Large intestine (tissue), 12 donors: ENCODE data around the gene TST. TPM values are rescaled to one million over a fixed set of nuclear protein-coding genes. Genes with fewer than 3 reads are reported as not detected.

ENCODE experiments used
- DNase-seq, 2 donors: peaks; one replicate each; pipeline versions ENCODE4 v3.0.0 to v3.0.0-alpha.2; 2013
- H3K27ac ChIP-seq: one replicate; pipeline ENCODE4 v1.5.1; 2013; ENCODE audit warnings: low read length
- H3K27me3 ChIP-seq: 2 replicates; pipeline ENCODE4 v1.6.1; 2013; ENCODE audit warnings: low read length; ENCODE audit not compliant: control insufficient read depth, insufficient read depth
- H3K36me3 ChIP-seq: 2 replicates; pipeline ENCODE4 v1.6.1; 2013; ENCODE audit warnings: low read length; ENCODE audit not compliant: control insufficient read depth, insufficient read depth
- H3K4me1 ChIP-seq: one replicate; pipeline ENCODE4 v1.6.1; 2013; ENCODE audit warnings: low read length; ENCODE audit not compliant: control insufficient read depth, insufficient read depth
- H3K4me3 ChIP-seq: one replicate; pipeline ENCODE4 v1.5.1; 2013; ENCODE audit warnings: low read length
- H3K9me3 ChIP-seq: one replicate; pipeline ENCODE4 v1.6.1; 2013; ENCODE audit warnings: mild to moderate bottlenecking, low read depth, low read length, moderate library complexity; ENCODE audit not compliant: control insufficient read depth
- WGBS: methylation state at CpG from one replicate; pipeline ENCODE4 v1.1.5; 2013; ENCODE audit warnings: low lambda C conversion rate; ENCODE audit not compliant: insufficient coverage; 5-methylcytosine and 5-hydroxymethylcytosine counted together
- long read RNA-seq, 11 donors: transcript quantifications; one replicate each; lab custom pipeline, GENCODE V29; 2026
- polyA plus RNA-seq: library from polyadenylated mRNA; unstranded; fragments of 120-200 nt; gene quantifications from one replicate; pipeline ENCODE4 v1.2.1, GENCODE V29; 2013

The TST gene
- polyA plus RNA-seq, result 87.6 TPM
- long read RNA-seq, donor 1, transcript TST-201 (3 exons, 1,211 nt), result minor isoform, 16 of 175 reads
- long read RNA-seq, donor 1, transcript TST-202 (2 exons, 1,797 nt), result major isoform, 17 of 175 reads
- long read RNA-seq, donor 1, partial matches to known transcripts, result 136 of 175 reads
- long read RNA-seq, donor 1, other reads (novel, unspliced or antisense), result 6 of 175 reads
- long read RNA-seq, donor 2, transcript TST-202 (2 exons, 1,797 nt), result minor isoform, 24 of 54 reads
- long read RNA-seq, donor 2, transcript TST-201 (3 exons, 1,211 nt), result major isoform, 30 of 54 reads
- long read RNA-seq, donor 2, partial matches to known transcripts, result 0 of 54 reads
- long read RNA-seq, donor 2, other reads (novel, unspliced or antisense), result 0 of 54 reads
- long read RNA-seq, donor 3, transcript TST-202 (2 exons, 1,797 nt), result major isoform, 34 of 370 reads
- long read RNA-seq, donor 3, transcript TST-201 (3 exons, 1,211 nt), result minor isoform, 18 of 370 reads
- long read RNA-seq, donor 3, partial matches to known transcripts, result 289 of 370 reads
- long read RNA-seq, donor 3, other reads (novel, unspliced or antisense), result 29 of 370 reads
- long read RNA-seq, donor 4, partial matches to known transcripts, result 63 of 68 reads
- long read RNA-seq, donor 4, other reads (novel, unspliced or antisense), result 0 of 68 reads
- long read RNA-seq, donor 5, transcript TST-201 (3 exons, 1,211 nt), result minor isoform, 9 of 276 reads
- long read RNA-seq, donor 5, transcript TST-202 (2 exons, 1,797 nt), result major isoform, 12 of 276 reads
- long read RNA-seq, donor 5, partial matches to known transcripts, result 246 of 276 reads
- long read RNA-seq, donor 5, other reads (novel, unspliced or antisense), result 9 of 276 reads
- long read RNA-seq, donor 6, transcript TST-202 (2 exons, 1,797 nt), result major isoform, 22 of 226 reads
- long read RNA-seq, donor 6, transcript TST-201 (3 exons, 1,211 nt), result minor isoform, 18 of 226 reads
- long read RNA-seq, donor 6, partial matches to known transcripts, result 186 of 226 reads
- long read RNA-seq, donor 6, other reads (novel, unspliced or antisense), result 0 of 226 reads
- long read RNA-seq, donor 7, transcript TST-202 (2 exons, 1,797 nt), result major isoform, 14 of 146 reads
- long read RNA-seq, donor 7, transcript TST-201 (3 exons, 1,211 nt), result minor isoform, 9 of 146 reads
- long read RNA-seq, donor 7, partial matches to known transcripts, result 116 of 146 reads
- long read RNA-seq, donor 7, other reads (novel, unspliced or antisense), result 6 of 146 reads
- long read RNA-seq, donor 8, transcript TST-202 (2 exons, 1,797 nt), result major isoform, 37 of 284 reads
- long read RNA-seq, donor 8, transcript TST-201 (3 exons, 1,211 nt), result minor isoform, 25 of 284 reads
- long read RNA-seq, donor 8, partial matches to known transcripts, result 216 of 284 reads
- long read RNA-seq, donor 8, other reads (novel, unspliced or antisense), result 6 of 284 reads
- long read RNA-seq, donor 9, transcript TST-202 (2 exons, 1,797 nt), result major isoform, 25 of 171 reads
- long read RNA-seq, donor 9, transcript TST-201 (3 exons, 1,211 nt), result minor isoform, 23 of 171 reads
- long read RNA-seq, donor 9, partial matches to known transcripts, result 123 of 171 reads
- long read RNA-seq, donor 9, other reads (novel, unspliced or antisense), result 0 of 171 reads
- long read RNA-seq, donor 10, transcript TST-202 (2 exons, 1,797 nt), result major isoform, 20 of 280 reads
- long read RNA-seq, donor 10, transcript TST-201 (3 exons, 1,211 nt), result minor isoform, 19 of 280 reads
- long read RNA-seq, donor 10, partial matches to known transcripts, result 224 of 280 reads
- long read RNA-seq, donor 10, other reads (novel, unspliced or antisense), result 17 of 280 reads
- long read RNA-seq, donor 11, transcript TST-202 (2 exons, 1,797 nt), result minor isoform, 19 of 158 reads
- long read RNA-seq, donor 11, transcript TST-201 (3 exons, 1,211 nt), result major isoform, 23 of 158 reads
- long read RNA-seq, donor 11, partial matches to known transcripts, result 111 of 158 reads
- long read RNA-seq, donor 11, other reads (novel, unspliced or antisense), result 5 of 158 reads

- no peaks in the 10 kb centered on the region for H3K27me3 ChIP-seq
- peak; percentile 73 to 84 for DNase-seq
- WGBS, result no CpG with 5 or more reads among the region's 107 CpGs
These were observed at the start of gene TST, which contains the start of gene MPST for GRCh38 chr22:37019309-37020191. TST (minus strand) TSS chr22:37019447; CDS start chr22:37018732, 715 bp downstream. MPST (plus strand) TSS chr22:37019742; CDS start chr22:37019837, 95 bp downstream.

GRCh38 chr22:37068859-37069258 lies 49.6 kb upstream of the TST start:
- Histone ChIP-seq H3K4me3 (peak overlapping the region; percentile 18), H3K36me3 (no peaks in the 10 kb centered on the region), H3K4me1 (peaks cover 18% of the 10 kb centered on the region), H3K27me3 (peaks cover 21% of the 10 kb centered on the region), H3K27ac (no peak overlapping the region), H3K9me3 (peaks cover 7% of the 10 kb centered on the region)
- WGBS, result no CpG with 5 or more reads among the region's 36 CpGs
- DNase-seq, result peak in 1 of 2 donors; percentile 75

More at GRCh38 chr22:37019309-37020191, at the start of gene TST, which contains the start of gene MPST:
- Histone ChIP-seq H3K27ac (peak within 1 kb of the TSS; percentile 93), H3K36me3 (peaks cover 24% of the 10 kb centered on the region), H3K9me3 (peaks cover 8% of the 10 kb centered on the region), H3K4me3 (peak within 1 kb of the TSS; percentile 90), H3K4me1 (peaks cover 61% of the 10 kb centered on the region)

- no peak overlapping the region for H3K27ac ChIP-seq
- DNase-seq, result no peak
- H3K27me3 ChIP-seq, result peaks cover 21% of the 10 kb centered on the region
- H3K4me1 ChIP-seq, result peaks cover 32% of the 10 kb centered on the region
- H3K4me3 ChIP-seq, result no peak overlapping the region
- H3K9me3 ChIP-seq, result peaks cover 7% of the 10 kb centered on the region
- WGBS, result no CpG with 5 or more reads among the region's 10 CpGs
- H3K36me3 ChIP-seq, result no peaks in the 10 kb centered on the region
These were observed 48.2 kb upstream of the TST start for GRCh38 chr22:37067428-37067827.

- H3K9me3 ChIP-seq, result no peaks in the 10 kb centered on the region
- DNase-seq, result no peak
- H3K4me3 ChIP-seq, result no peak overlapping the region
- H3K27ac ChIP-seq, result no peak overlapping the region
- H3K27me3 ChIP-seq, result peaks cover 21% of the 10 kb centered on the region
- peaks cover 47% of the 10 kb centered on the region for H3K4me1 ChIP-seq
- no CpG with 5 or more reads among the region's 9 CpGs for WGBS
- H3K36me3 ChIP-seq, result no peaks in the 10 kb centered on the region
These were observed 46.7 kb upstream of the TST start for GRCh38 chr22:37065961-37066360.

GRCh38 chr22:37065180-37065579 lies 45.9 kb upstream of the TST start:
- H3K27ac ChIP-seq, result no peak overlapping the region
- no CpG with 5 or more reads among the region's 3 CpGs for WGBS
- DNase-seq, result peak in 1 of 2 donors; percentile 59
- no peaks in the 10 kb centered on the region for H3K36me3 ChIP-seq
- H3K4me3 ChIP-seq, result no peak overlapping the region
- H3K4me1 ChIP-seq, result peaks cover 54% of the 10 kb centered on the region
- H3K27me3 ChIP-seq, result peaks cover 18% of the 10 kb centered on the region
- no peaks in the 10 kb centered on the region for H3K9me3 ChIP-seq

- Histone ChIP-seq H3K9me3 (no peaks in the 10 kb centered on the region), H3K4me3 (no peak overlapping the region), H3K4me1 (peaks cover 55% of the 10 kb centered on the region), H3K36me3 (peaks cover 2% of the 10 kb centered on the region), H3K27me3 (peaks cover 11% of the 10 kb centered on the region), H3K27ac (no peak overlapping the region)
- no CpG with 5 or more reads among the region's 11 CpGs for WGBS
- DNase-seq, result no peak
These were observed 45.3 kb upstream of the TST start for GRCh38 chr22:37064553-37064952.

- no CpG with 5 or more reads among the region's 28 CpGs for WGBS
- DNase-seq, result peak in 1 of 2 donors; percentile 77
These were observed 44.5 kb upstream of the TST start for GRCh38 chr22:37063431-37064420.

More at GRCh38 chr22:37063431-37064420, 44.5 kb upstream of the TST start:
- H3K9me3 ChIP-seq, result no peaks in the 10 kb centered on the region
- peaks cover 6% of the 10 kb centered on the region for H3K36me3 ChIP-seq
- H3K27ac ChIP-seq, result peak overlapping the region; percentile 44
- H3K4me1 ChIP-seq, result peaks cover 53% of the 10 kb centered on the region
- H3K27me3 ChIP-seq, result peaks cover 6% of the 10 kb centered on the region
- H3K4me3 ChIP-seq, result no peak overlapping the region
